Measurements from ENCODE around the gene MOAP1. TPM values are rescaled to one million over a fixed set of nuclear protein-coding genes. Genes with fewer than 3 reads are reported as not detected.

Gene MOAP1
- total and polyA plus RNA-seq, 2 of the 8 experiments (the other 6 are each of a cell fraction or from before 2014, with no cell fraction given) = 18.3 to 20.1 TPM

DNA sequence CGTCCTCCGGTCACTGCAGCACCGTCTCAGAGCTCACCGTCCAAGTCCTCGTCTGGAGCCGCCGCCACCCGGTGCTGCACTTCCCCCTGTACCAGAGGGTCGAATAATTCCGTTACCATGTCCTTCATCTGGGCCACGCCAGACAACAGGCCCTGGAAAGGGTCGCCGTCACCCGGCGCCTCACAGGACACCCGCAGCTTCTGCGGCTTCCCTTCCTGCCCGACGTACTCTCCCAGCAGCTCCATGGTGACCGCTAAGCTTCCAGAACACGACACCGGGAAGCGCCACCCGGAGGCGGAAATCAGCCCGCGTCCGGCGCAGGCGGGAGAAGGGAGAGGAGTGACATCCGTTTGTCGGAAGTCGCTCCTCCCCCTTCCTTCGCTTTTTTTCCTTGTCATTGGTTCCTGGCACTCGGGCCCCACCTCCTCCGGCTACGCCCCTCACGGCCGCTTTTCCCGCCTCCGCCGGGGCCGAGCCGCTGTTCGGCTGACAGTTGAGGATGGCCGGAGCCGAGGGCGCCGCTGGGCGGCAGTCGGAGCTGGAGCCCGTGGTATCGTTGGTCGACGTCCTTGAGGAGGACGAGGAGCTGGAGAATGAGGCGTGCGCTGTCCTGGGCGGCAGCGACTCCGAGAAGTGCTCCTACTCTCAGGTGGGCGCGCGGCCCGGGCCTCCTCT is 22.2 kb upstream of the MOAP1 start, which contains the start of the genes GON7 and UBR7 (continued):
- TF ChIP-seq GTF2F1 (IDR thresholded peaks at IDR 0.05; ENCODE audit: borderline replicate concordance, low read depth, low read length) (no peak), TBP (IDR thresholded peaks at IDR 0.05; ENCODE audit: low read depth, low read length) (0 out of 2 replicates have a peak, but pooled peaks have one; percentile 28), EGR1 (IDR thresholded peaks at IDR 0.05; ENCODE audit: borderline replicate concordance, low read depth, low read length) (peak; percentile 73), SIRT6 (IDR thresholded peaks at IDR 0.05; ENCODE audit: low read length) (no peak), MAFK (IDR thresholded peaks at IDR 0.05; ENCODE audit: low read depth, low read length) (no peak), CBX8 (IDR thresholded peaks at IDR 0.05; ENCODE audit: borderline replicate concordance, low read depth, low read length) (no peak), SAP30 (IDR thresholded peaks at IDR 0.05; ENCODE audit: insufficient read depth, insufficient replicate concordance, low read length) (peak; percentile 88), TAF1 (IDR thresholded peaks at IDR 0.05; ENCODE audit: low read depth, low read length) (peak; percentile 73), JUND (IDR thresholded peaks at IDR 0.05; ENCODE audit: low read length) (no peak), GABPA (IDR thresholded peaks at IDR 0.05; ENCODE audit: borderline replicate concordance, insufficient read depth, low read length) (peak; percentile 71; the same call in 1 of the 2 replicates), CBX5 (IDR thresholded peaks at IDR 0.05; ENCODE audit: low read depth, low read length) (no peak), RNF2 (IDR thresholded peaks at IDR 0.05; ENCODE audit: borderline replicate concordance, low read depth, low read length, missing control alignments, poor library complexity, severe bottlenecking) (no peak), RBBP5 (IDR thresholded peaks at IDR 0.05; ENCODE audit: borderline replicate concordance, low read depth, low read length) (peak; percentile 62), KDM4A (IDR thresholded peaks at IDR 0.05; ENCODE audit: low read depth, low read length, severe bottlenecking) (peak; percentile 70), SP2 (IDR thresholded peaks at IDR 0.05; ENCODE audit: low read length) (no peak), POLR2AphosphoS5 (IDR thresholded peaks at IDR 0.05; ENCODE audit: low read depth, low read length) (peak; percentile 59), CTBP2 (IDR thresholded peaks at IDR 0.05; ENCODE audit: borderline replicate concordance, insufficient read depth, insufficient read length, low read length) (no peak), CREB1 (IDR thresholded peaks at IDR 0.05) (peak; percentile 94), TCF12 (IDR thresholded peaks at IDR 0.05; ENCODE audit: low read depth, low read length) (no peak)
- TF ChIP-seq, protein P1, sequence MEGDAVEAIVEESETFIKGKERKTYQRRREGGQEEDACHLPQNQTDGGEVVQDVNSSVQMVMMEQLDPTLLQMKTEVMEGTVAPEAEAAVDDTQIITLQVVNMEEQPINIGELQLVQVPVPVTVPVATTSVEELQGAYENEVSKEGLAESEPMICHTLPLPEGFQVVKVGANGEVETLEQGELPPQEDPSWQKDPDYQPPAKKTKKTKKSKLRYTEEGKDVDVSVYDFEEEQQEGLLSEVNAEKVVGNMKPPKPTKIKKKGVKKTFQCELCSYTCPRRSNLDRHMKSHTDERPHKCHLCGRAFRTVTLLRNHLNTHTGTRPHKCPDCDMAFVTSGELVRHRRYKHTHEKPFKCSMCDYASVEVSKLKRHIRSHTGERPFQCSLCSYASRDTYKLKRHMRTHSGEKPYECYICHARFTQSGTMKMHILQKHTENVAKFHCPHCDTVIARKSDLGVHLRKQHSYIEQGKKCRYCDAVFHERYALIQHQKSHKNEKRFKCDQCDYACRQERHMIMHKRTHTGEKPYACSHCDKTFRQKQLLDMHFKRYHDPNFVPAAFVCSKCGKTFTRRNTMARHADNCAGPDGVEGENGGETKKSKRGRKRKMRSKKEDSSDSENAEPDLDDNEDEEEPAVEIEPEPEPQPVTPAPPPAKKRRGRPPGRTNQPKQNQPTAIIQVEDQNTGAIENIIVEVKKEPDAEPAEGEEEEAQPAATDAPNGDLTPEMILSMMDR (IDR thresholded peaks at IDR 0.05; ENCODE audit: control extremely low read depth in 1 of 3, insufficient read depth in 1 of 3, low read depth in 1 of 3, low read length in 3 of 3) = peak; percentile 19 to 33 (median 29); a peak in 3 of 4 replicates
- TF ChIP-seq, protein P2, sequence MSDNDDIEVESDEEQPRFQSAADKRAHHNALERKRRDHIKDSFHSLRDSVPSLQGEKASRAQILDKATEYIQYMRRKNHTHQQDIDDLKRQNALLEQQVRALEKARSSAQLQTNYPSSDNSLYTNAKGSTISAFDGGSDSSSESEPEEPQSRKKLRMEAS (IDR thresholded peaks at IDR 0.05) = peak; percentile 72
